K562 (cell line): Measurements from ENCODE around the gene CARM1. TPM values are rescaled to one million over a fixed set of nuclear protein-coding genes. Genes with fewer than 3 reads are reported as not detected.
A peak's percentile ranks its signal among the peaks of the same experiment; 100 is the strongest.

ENCODE experiments used
- ARID1B ChIP-seq: fragments of 450-650 bp; IDR thresholded peaks from 2 replicates; pipeline ENCODE4 v1.6.1; 2016; ENCODE audit warnings: antibody characterized with exemption, mild to moderate bottlenecking, inconsistent platforms
- HEY1 ChIP-seq: fragments of 250-450 bp; sonication (Bioruptor Pico); IDR thresholded peaks from 2 replicates; pipeline ENCODE4 v1.5.0; 2020; ENCODE audit warnings: mild to moderate bottlenecking, moderate library complexity, borderline replicate concordance
- HIVEP1 ChIP-seq: fragments of 250-450 bp; sonication (Bioruptor Pico); IDR thresholded peaks from 2 replicates; pipeline ENCODE4 v1.4.0; 2020; ENCODE audit warnings: mild to moderate bottlenecking
- IRF2 ChIP-seq: sonication (generic); formaldehyde crosslinking; IDR thresholded peaks from 2 replicates; pipeline ENCODE4 v1.8.1; 2022; ENCODE audit warnings: mild to moderate bottlenecking, missing genetic modification reagents
- LEF1 ChIP-seq: fragments of 450-650 bp; IDR thresholded peaks from 2 replicates; pipeline ENCODE4 v1.6.1; 2016; ENCODE audit warnings: mild to moderate bottlenecking
- NR2C2 ChIP-seq, 2 experiments: fragments of 200-800 bp in 1 of 2; sonication (Bioruptor generic) in 1 of 2; sonication (generic) in 1 of 2; formaldehyde crosslinking in 1 of 2; IDR thresholded peaks; 2 replicates each; pipeline versions ENCODE4 v1.6.1 to v1.8.0; 2016 to 2022; ENCODE audit warnings: mild to moderate bottlenecking in 1 of 2, missing compliant biosample characterization in 1 of 2, missing genetic modification characterization in 1 of 2, missing genetic modification reagents in 1 of 2
- NRF1 ChIP-seq, 2 experiments: fragments of 450-650 bp; IDR thresholded peaks in 1 of 2; conservative IDR thresholded peaks in 1 of 2; 2 replicates each; pipeline ENCODE4 v1.6.1; 2014; ENCODE audit warnings: mild to moderate bottlenecking in 2 of 2
- PPARD ChIP-seq: fragments of 250-450 bp; sonication (Bioruptor Pico); IDR thresholded peaks from 2 replicates; pipeline ENCODE4 v1.8.0; 2022; ENCODE audit warnings: inconsistent platforms, mild to moderate bottlenecking, moderate library complexity
- RERE ChIP-seq: sonication (generic); formaldehyde crosslinking; IDR thresholded peaks from 2 replicates; pipeline ENCODE4 v1.8.0; 2023; ENCODE audit warnings: missing genetic modification reagents, mild to moderate bottlenecking, borderline replicate concordance
- SP1 ChIP-seq: sonication (generic); formaldehyde crosslinking; IDR thresholded peaks from 2 replicates; pipeline ENCODE4 v1.8.1; 2022; ENCODE audit warnings: mild to moderate bottlenecking, missing genetic modification reagents
- TBL1XR1 ChIP-seq, 2 experiments: IDR thresholded peaks; 2 replicates each; pipeline ENCODE4 v1.6.1; 2012; ENCODE audit warnings: improper control_type of control experiment in 2 of 2, low read length in 2 of 2, mild to moderate bottlenecking in 1 of 2
- TFAM ChIP-seq: fragments of 250-450 bp; sonication (Bioruptor Pico); conservative IDR thresholded peaks from 2 replicates; pipeline ENCODE4 v1.5.0; 2021; ENCODE audit warnings: mild to moderate bottlenecking, moderate library complexity
- TSC22D4 ChIP-seq: fragments of 450-650 bp; IDR thresholded peaks from 2 replicates; pipeline ENCODE4 v1.6.1; 2016; ENCODE audit warnings: missing genetic modification characterization, missing biosample characterization, control low read depth
- TSHZ1 ChIP-seq: fragments of 250-450 bp; sonication (Bioruptor Pico); IDR thresholded peaks from 2 replicates; pipeline ENCODE4 v1.4.0; 2020; ENCODE audit warnings: mild to moderate bottlenecking, moderate library complexity
- ZBED1 ChIP-seq: IDR thresholded peaks from 2 replicates; pipeline ENCODE4 v1.6.1; 2014
- ZNF395 ChIP-seq: fragments of 200-800 bp; sonication (Bioruptor generic); IDR thresholded peaks from 2 replicates; pipeline ENCODE4 v1.6.1; 2017; ENCODE audit warnings: missing genetic modification characterization, missing compliant biosample characterization
- ZNF76 ChIP-seq: fragments of 250-450 bp; sonication (Bioruptor Pico); IDR thresholded peaks from 2 replicates; pipeline ENCODE4 v1.4.0; 2020; ENCODE audit warnings: mild to moderate bottlenecking, moderate library complexity, borderline replicate concordance
- polyA plus RNA-seq, 8 experiments: library from polyadenylated mRNA; depleted of rRNA in 4 of 8; stranded (reverse) in 5 of 8; unstranded in 3 of 8; fragments of >200 nt; fragmentation: Nextera tagmentation in 2 of 8; fragmentation: Illumina TruSeq in 1 of 8; extraction: Ambion mirVana in 2 of 8; extraction: Trizol in 1 of 8; gene quantifications; 2 replicates each; pipeline versions ENCODE4 v1.2.1 to v1.2.3, GENCODE V29; 2011 to 2014; ENCODE audit warnings: inconsistent platforms in 1 of 8, missing spikeins in 1 of 8
- total RNA-seq, 7 experiments: library from RNA; depleted of rRNA in 6 of 7; stranded (reverse); fragments of >200 nt in 6 of 7; fragmentation: Illumina TruSeq in 2 of 7; extraction: Trizol in 2 of 7; gene quantifications; 2 replicates each; pipeline versions ENCODE4 v1.2.1 to v1.2.3, GENCODE V29; 2011 to 2021; ENCODE audit warnings: low replicate concordance in 1 of 7

The CARM1 gene
- total and polyA plus RNA-seq, 9 of the 15 experiments (the other 6 are each of a cell fraction or from before 2014, with no cell fraction given), result 0.36 to 86.0 (median 29.7) TPM

- peak; percentile 38; the same call in 1 of the 2 replicates for TF ChIP-seq TSHZ1 (CRISPR knock-in tag)
- peak; percentile 62; the same call in 1 of the 2 replicates for TF ChIP-seq ZBED1
- no peak for TF ChIP-seq HEY1 (CRISPR knock-in tag)
- no peak for TF ChIP-seq RERE (CRISPR knock-in tag)
- no peak for TF ChIP-seq LEF1
- TF ChIP-seq NR2C2 (CRISPR knock-in tag; IDR thresholded peaks at IDR 0.05), result no peak
- no peak for TF ChIP-seq NR2C2 (tag; IDR thresholded peaks at IDR 0.05)
- TF ChIP-seq PPARD (CRISPR knock-in tag), result no peak
- TF ChIP-seq ZNF395 (CRISPR knock-in tag), result no peak
- TF ChIP-seq ARID1B, result 0 out of 2 replicates have a peak, but pooled peaks have one; percentile 32
- TF ChIP-seq HIVEP1 (CRISPR knock-in tag), result no peak
- no peak for TF ChIP-seq IRF2 (CRISPR knock-in tag)
- no peak for TF ChIP-seq TSC22D4 (tag)
- no peak for TF ChIP-seq ZNF76 (CRISPR knock-in tag)
- TF ChIP-seq TFAM (CRISPR knock-in tag), result no peak
- TF ChIP-seq TBL1XR1 (IDR thresholded peaks at IDR 0.05; ENCODE audit: low read length in 2 of 2), result no peak; a peak in 1 of 4 replicates
- peak; percentile 86; the same call in 1 of the 2 replicates for TF ChIP-seq SP1 (CRISPR knock-in tag)
- TF ChIP-seq NRF1 (conservative IDR thresholded peaks at IDR 0.05 in 1 of 2, IDR thresholded peaks at IDR 0.05 in 1 of 2), result peak; percentile 61 to 72
Measured at GRCh38 chr19:10835754-10836478, 35.4 kb upstream of the CARM1 start, which contains the start of gene TMED1 (continued).
